ENCODE results near the gene MYOM3. TPM values are rescaled to one million over a fixed set of nuclear protein-coding genes. Genes with fewer than 3 reads are reported as not detected.

Gene MYOM3
- polyA plus RNA-seq, 1 donor (not counting 4 experiments of a cell fraction or from before 2014, with no cell fraction given), result 0.49 TPM

- H3K4me1 ChIP-seq (ENCODE audit: control insufficient read depth, extremely low read depth, insufficient read depth, low read length), result no peaks in the 10 kb centered on the region
- H3K27me3 ChIP-seq (ENCODE audit: control insufficient read depth, extremely low read depth, insufficient read depth, low read length), result no peaks in the 10 kb centered on the region
- H2AFZ ChIP-seq (ENCODE audit: control insufficient read depth, low read length), result no peak overlapping the region
- no peak for TF ChIP-seq EZH2 (IDR thresholded peaks at IDR 0.05; ENCODE audit: low read length)
- TF ChIP-seq, protein P1, sequence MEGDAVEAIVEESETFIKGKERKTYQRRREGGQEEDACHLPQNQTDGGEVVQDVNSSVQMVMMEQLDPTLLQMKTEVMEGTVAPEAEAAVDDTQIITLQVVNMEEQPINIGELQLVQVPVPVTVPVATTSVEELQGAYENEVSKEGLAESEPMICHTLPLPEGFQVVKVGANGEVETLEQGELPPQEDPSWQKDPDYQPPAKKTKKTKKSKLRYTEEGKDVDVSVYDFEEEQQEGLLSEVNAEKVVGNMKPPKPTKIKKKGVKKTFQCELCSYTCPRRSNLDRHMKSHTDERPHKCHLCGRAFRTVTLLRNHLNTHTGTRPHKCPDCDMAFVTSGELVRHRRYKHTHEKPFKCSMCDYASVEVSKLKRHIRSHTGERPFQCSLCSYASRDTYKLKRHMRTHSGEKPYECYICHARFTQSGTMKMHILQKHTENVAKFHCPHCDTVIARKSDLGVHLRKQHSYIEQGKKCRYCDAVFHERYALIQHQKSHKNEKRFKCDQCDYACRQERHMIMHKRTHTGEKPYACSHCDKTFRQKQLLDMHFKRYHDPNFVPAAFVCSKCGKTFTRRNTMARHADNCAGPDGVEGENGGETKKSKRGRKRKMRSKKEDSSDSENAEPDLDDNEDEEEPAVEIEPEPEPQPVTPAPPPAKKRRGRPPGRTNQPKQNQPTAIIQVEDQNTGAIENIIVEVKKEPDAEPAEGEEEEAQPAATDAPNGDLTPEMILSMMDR (optimal IDR thresholded peaks at IDR 0.05 in 1 of 3, IDR thresholded peaks at IDR 0.05 in 1 of 3, conservative IDR thresholded peaks at IDR 0.05 in 1 of 3; ENCODE audit: extremely low read depth in 1 of 3, insufficient read depth in 2 of 3, low read length in 3 of 3), result no peak
- H3K4me3 ChIP-seq (ENCODE audit: control insufficient read depth in 2 of 3, extremely low read depth in 1 of 3, insufficient read depth in 2 of 3, low read depth in 1 of 3, low read length in 3 of 3), result no peak overlapping the region
- no peaks in the 10 kb centered on the region for H4K20me1 ChIP-seq (ENCODE audit: control insufficient read depth, extremely low read depth, insufficient read depth, low read length)
- dilution Hi-C loops (cut with MboI; ENCODE audit: extremely low pct_ligation_motif_present, low sequenced_read_pairs), result no loop called here
- H3K9me3 ChIP-seq (ENCODE audit: control insufficient read depth, low read depth, low read length), result no peaks in the 10 kb centered on the region
- no peaks in the 10 kb centered on the region for H3K79me2 ChIP-seq (ENCODE audit: control insufficient read depth, insufficient read depth, low read length)
- no peak overlapping the region for H3K4me2 ChIP-seq (ENCODE audit: control insufficient read depth, extremely low read depth, insufficient read depth, low read depth, low read length)
- H3K36me3 ChIP-seq (ENCODE audit: control insufficient read depth in 2 of 2, extremely low read depth in 1 of 2, insufficient read depth in 2 of 2, low read length in 2 of 2), result no peaks in the 10 kb centered on the region
- no peak overlapping the region for H3K9ac ChIP-seq (ENCODE audit: control insufficient read depth, extremely low read depth, insufficient read depth, low read length)
- no peak for DNase-seq (ENCODE audit: low read depth, low spot score)
- H3K9me1 ChIP-seq (ENCODE audit: control insufficient read depth, extremely low read depth, insufficient read depth, low read length), result no peaks in the 10 kb centered on the region
- H3K27ac ChIP-seq (ENCODE audit: control insufficient read depth, insufficient read depth, low read length), result no peak overlapping the region
- no peak for FAIRE-seq
Observed at GRCh38 chr1:24096739-24097103, 15.2 kb downstream of the MYOM3 start.

DNA sequence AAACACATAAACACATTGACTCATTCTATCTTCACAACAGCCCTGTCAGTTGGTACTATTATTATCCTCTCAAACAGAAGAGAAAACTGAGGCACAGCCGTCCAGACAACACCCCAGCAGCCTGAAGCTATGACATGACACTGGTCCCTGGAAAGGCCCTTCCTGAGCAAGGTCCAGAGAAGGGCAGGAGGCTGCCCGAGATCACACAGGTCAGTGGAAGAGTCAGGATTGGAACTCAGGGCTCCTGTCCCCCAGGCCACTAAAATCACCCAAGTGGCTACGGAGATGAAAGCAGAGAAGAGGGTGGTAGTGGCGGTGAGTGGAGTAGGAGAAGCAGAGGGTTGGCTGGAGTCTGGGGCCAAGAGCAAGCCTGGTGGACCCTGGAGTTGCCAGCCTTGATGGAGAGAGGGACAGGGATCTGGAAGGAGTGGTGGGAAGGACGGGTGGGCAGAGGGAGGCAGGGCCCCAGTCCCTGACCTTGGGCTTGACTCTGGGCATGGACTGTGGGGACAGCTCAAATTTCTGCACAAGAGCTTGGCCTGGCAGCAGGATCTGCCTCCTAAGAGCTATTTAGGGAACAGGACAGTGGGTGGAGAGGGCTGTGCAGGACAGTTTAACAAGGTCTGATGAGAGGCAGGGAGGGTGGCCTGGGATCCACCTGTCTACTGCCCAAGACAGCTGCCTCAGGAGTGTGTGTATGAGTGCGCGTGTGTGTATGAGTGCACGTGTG is 15.8 kb downstream of the MYOM3 start:
- Histone ChIP-seq H3K4me3 (ENCODE audit: control insufficient read depth in 2 of 3, extremely low read depth in 1 of 3, insufficient read depth in 2 of 3, low read depth in 1 of 3, low read length in 3 of 3) (no peak overlapping the region), H3K9me3 (ENCODE audit: control insufficient read depth, low read depth, low read length) (no peaks in the 10 kb centered on the region), H3K27me3 (ENCODE audit: control insufficient read depth, extremely low read depth, insufficient read depth, low read length) (no peaks in the 10 kb centered on the region), H4K20me1 (ENCODE audit: control insufficient read depth, extremely low read depth, insufficient read depth, low read length) (no peaks in the 10 kb centered on the region), H3K36me3 (ENCODE audit: control insufficient read depth in 2 of 2, extremely low read depth in 1 of 2, insufficient read depth in 2 of 2, low read length in 2 of 2) (no peaks in the 10 kb centered on the region), H3K9ac (ENCODE audit: control insufficient read depth, extremely low read depth, insufficient read depth, low read length) (no peak overlapping the region), H3K4me1 (ENCODE audit: control insufficient read depth, extremely low read depth, insufficient read depth, low read length) (no peaks in the 10 kb centered on the region), H3K4me2 (ENCODE audit: control insufficient read depth, extremely low read depth, insufficient read depth, low read depth, low read length) (no peak overlapping the region), H3K79me2 (ENCODE audit: control insufficient read depth, insufficient read depth, low read length) (no peaks in the 10 kb centered on the region), H3K9me1 (ENCODE audit: control insufficient read depth, extremely low read depth, insufficient read depth, low read length) (no peaks in the 10 kb centered on the region), H3K27ac (ENCODE audit: control insufficient read depth, insufficient read depth, low read length) (no peak overlapping the region), H2AFZ (ENCODE audit: control insufficient read depth, low read length) (no peak overlapping the region)
- TF ChIP-seq EZH2 (IDR thresholded peaks at IDR 0.05; ENCODE audit: low read length), result no peak
- TF ChIP-seq, protein P1 (optimal IDR thresholded peaks at IDR 0.05 in 1 of 3, IDR thresholded peaks at IDR 0.05 in 1 of 3, conservative IDR thresholded peaks at IDR 0.05 in 1 of 3; ENCODE audit: extremely low read depth in 1 of 3, insufficient read depth in 2 of 3, low read length in 3 of 3), result no peak
- DNase-seq (ENCODE audit: low read depth, low spot score) (no peak), FAIRE-seq (no peak)
- dilution Hi-C loops (cut with MboI; ENCODE audit: extremely low pct_ligation_motif_present, low sequenced_read_pairs), result no loop called here
